Adrenal gland (tissue), 12 donors: ENCODE results near the gene SMIM12. TPM values are rescaled to one million over a fixed set of nuclear protein-coding genes. Genes with fewer than 3 reads are reported as not detected.

Experiments used
- DNase-seq, 7 donors: peaks; one replicate each; pipeline ENCODE4 v3.0.0-alpha.2; 2019 to 2020
- H3K27ac ChIP-seq, 5 donors: fragments of 200-600 bp; sonication (generic) in 4 of 5; 1 replicate in 3 of 5; 2 replicates in 2 of 5; pipeline versions ENCODE4 v1.5.1 to v1.8.0; 2016 to 2020; ENCODE audit warnings: mild to moderate bottlenecking in 1 of 5
- H3K27me3 ChIP-seq: fragments of 200-600 bp; 2 replicates; pipeline ENCODE4 v1.8.0; 2021
- H3K36me3 ChIP-seq, 2 donors: fragments of 200-600 bp; replicated peaks in 1 of 2; 1 replicate in 1 of 2; 2 replicates in 1 of 2; pipeline versions ENCODE4 v1.5.1 to v1.8.0; 2018 to 2022
- H3K4me1 ChIP-seq, 2 donors: fragments of 200-600 bp; replicated peaks in 1 of 2; 1 replicate in 1 of 2; 2 replicates in 1 of 2; pipeline versions ENCODE4 v1.5.1 to v1.8.0; 2018 to 2021
- H3K4me3 ChIP-seq, 4 donors: fragments of 200-600 bp; sonication (generic) in 3 of 4; one replicate each; pipeline ENCODE4 v1.5.1; 2016 to 2018
- H3K9me3 ChIP-seq, 3 donors: fragments of 200-600 bp; sonication (generic) in 1 of 3; replicated peaks in 1 of 3; 1 replicate in 2 of 3; 2 replicates in 1 of 3; pipeline versions ENCODE4 v1.5.1 to v1.8.0; 2016 to 2021
- CTCF ChIP-seq, 6 experiments: fragments of 450-650 bp in 4 of 6; fragments of 200-600 bp in 2 of 6; sonication (generic) in 1 of 6; IDR thresholded peaks; 1 replicate in 5 of 6; 2 replicates in 1 of 6; pipeline versions ENCODE4 v1.5.1 to v1.8.0; 2016 to 2021; ENCODE audit warnings: antibody characterized with exemption in 6 of 6, mild to moderate bottlenecking in 2 of 6, moderate library complexity in 1 of 6
- POLR2A ChIP-seq, 2 donors: fragments of 450-650 bp; IDR thresholded peaks; one replicate each; pipeline ENCODE4 v1.6.1; 2017; ENCODE audit warnings: antibody characterized with exemption in 2 of 2, mild to moderate bottlenecking in 2 of 2, moderate library complexity in 1 of 2
- WGBS, 4 donors: extraction: QIAGEN DNeasy Blood & Tissue Kit in 2 of 4; methylation state at CpG; one replicate each; pipeline versions ENCODE4 v1.1.5 to v1.1.7; 2013 to 2017; 5-methylcytosine and 5-hydroxymethylcytosine counted together
- intact Hi-C, 2 donors: fragments of 100-400 bp; cut with DNase I; formaldehyde crosslinking; loops; one replicate each; pipeline versions ENCODE4 v1.14.1 to v1.15.0; 2022 to 2023
- polyA plus RNA-seq, 3 donors: library from polyadenylated mRNA; stranded (reverse); fragments of 200-250 nt in 2 of 3; fragments of 350-450 nt in 1 of 3; fragmentation: Illumina TruSeq in 1 of 3; extraction: RNeasy Lipid Tissue Mini Kit (QIAGEN cat#74804) in 1 of 3; gene quantifications; one replicate each; pipeline ENCODE4 v1.2.3, GENCODE V29; 2013 to 2014
- total RNA-seq, 9 donors: library from RNA; depleted of rRNA in 4 of 9; stranded (reverse); fragments of >200 nt in 4 of 9; fragments of 120-200 nt in 1 of 9; fragmentation: NEBNext Ultra II Directional in 1 of 9; extraction: Animal tissue kit (Norgen Biotek cat#: 25700) in 1 of 9; gene quantifications; one replicate each; pipeline versions ENCODE4 v1.1.0 to v1.2.4, GENCODE V29; 2013 to 2023
- donor health status: healthy with polysubstance abuse.
- donor health status: Bipolar disorder and iron deficiency.
- donor health status: DM: yes; HTN: yes; CAD: no.
- donor health status: DM: no; HTN: no; CAD: no.
- donor health status: DM: no; HTN: no; CAD: no.
- donor health status: DM: yes; HTN: yes; CAD: no.

SMIM12 gene
- total and polyA plus RNA-seq, 12 donors, result 16.2 to 129 (median 50.5) TPM

DNA sequence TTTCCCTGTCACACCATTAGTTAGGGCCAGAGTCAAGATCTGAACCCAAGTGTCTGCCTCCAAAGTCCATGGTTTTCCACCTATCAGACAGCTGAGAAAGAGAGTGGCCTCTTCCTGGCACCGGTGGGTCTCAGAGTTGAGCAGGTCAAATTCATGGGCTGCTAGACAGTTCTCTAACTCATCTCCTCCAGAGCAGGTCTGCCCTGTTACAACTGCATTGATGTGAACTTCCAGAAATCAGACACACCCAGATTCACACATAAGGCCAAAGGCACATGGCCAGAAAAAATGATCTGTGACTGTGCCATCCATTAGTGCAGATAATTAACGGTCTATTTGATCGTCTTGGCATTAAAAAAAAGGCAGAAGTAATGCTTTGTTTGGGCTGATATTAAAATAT, 17.5 kb downstream of the SMIM12 start:
- peak overlapping the region in 1 of 5 donors; percentile 59 for H3K27ac ChIP-seq
- no peak overlapping the region for H3K4me3 ChIP-seq
- DNase-seq, result peak in 1 of 7 donors; percentile 30
- H3K4me1 ChIP-seq, result peaks cover under 1 to 43% of the 10 kb centered on the region in 2 donors
- intact Hi-C loops, result no loop called here
- H3K27me3 ChIP-seq, result no peaks in the 10 kb centered on the region
- H3K9me3 ChIP-seq, result no peaks in the 10 kb centered on the region
- 45 to 59% (median 57%) methylated on average over 3 of the region's 3 CpGs for WGBS, 4 donors
- no peaks in the 10 kb centered on the region for H3K36me3 ChIP-seq
- TF ChIP-seq POLR2A (IDR thresholded peaks at IDR 0.05), result no peak
- no peak for TF ChIP-seq CTCF (IDR thresholded peaks at IDR 0.05)

GRCh38 chr1:34840426-34840825, 19.1 kb downstream of the SMIM12 start:
- peak in 2 of 7 donors; percentile 14 to 27 for DNase-seq
- Histone ChIP-seq H3K27me3 (no peaks in the 10 kb centered on the region), H3K36me3 (no peaks in the 10 kb centered on the region), H3K9me3 (no peaks in the 10 kb centered on the region), H3K4me3 (no peak overlapping the region), H3K27ac (no peak overlapping the region), H3K4me1 (peaks cover 0 to 36% of the 10 kb centered on the region in 2 donors)
- intact Hi-C loops, result no loop called here
- WGBS, 4 donors, result 71 to 100% (median 90%) methylated on average over 1 to 3 of the region's 3 CpGs
- TF ChIP-seq POLR2A (IDR thresholded peaks at IDR 0.05), result no peak
- no peak for TF ChIP-seq CTCF (IDR thresholded peaks at IDR 0.05)

- no peaks in the 10 kb centered on the region for H3K9me3 ChIP-seq
- H3K4me1 ChIP-seq, result peaks cover 0 to 29% of the 10 kb centered on the region in 2 donors
- peak in 2 of 7 donors; percentile 12 to 44 for DNase-seq
- intact Hi-C loops, result no loop called here
- no peaks in the 10 kb centered on the region for H3K36me3 ChIP-seq
- no peaks in the 10 kb centered on the region for H3K27me3 ChIP-seq
- H3K27ac ChIP-seq, result no peak overlapping the region
- no peak overlapping the region for H3K4me3 ChIP-seq
- TF ChIP-seq CTCF (IDR thresholded peaks at IDR 0.05) (no peak), POLR2A (IDR thresholded peaks at IDR 0.05) (no peak)
- 73 to 86% (median 77%) methylated on average over 14 of the region's 14 CpGs for WGBS, 4 donors
Observed at GRCh38 chr1:34839526-34840305, 19.8 kb downstream of the SMIM12 start.

- no peak overlapping the region for H3K27ac ChIP-seq
- no peak for TF ChIP-seq POLR2A (IDR thresholded peaks at IDR 0.05)
- TF ChIP-seq CTCF (IDR thresholded peaks at IDR 0.05), result no peak
- no peak overlapping the region for H3K4me3 ChIP-seq
- 72 to 95% (median 80%) methylated on average over 1 of the region's 1 CpG for WGBS, 4 donors
- no peaks in the 10 kb centered on the region for H3K27me3 ChIP-seq
- DNase-seq, result no peak
- H3K4me1 ChIP-seq, result peaks cover 0 to 10% of the 10 kb centered on the region in 2 donors
- intact Hi-C loops, result no loop called here
- H3K36me3 ChIP-seq, result no peaks in the 10 kb centered on the region
- H3K9me3 ChIP-seq, result no peaks in the 10 kb centered on the region
Observed at GRCh38 chr1:34833711-34834110, 25.8 kb downstream of the SMIM12 start.
